Activated T-cell treated with anti-CD3 and anti-CD28 coated beads for 1 hour (primary cell): ENCODE measurements around the gene ATRN.
"Not testable (repeated sequence)": the region's sequence is repeated elsewhere in the genome, so short reads cannot be mapped to it uniquely, and the experiment has no call there.

ENCODE experiments used
- DNase-seq: peaks from one replicate; pipeline ENCODE4 v3.0.0-alpha.2; 2020; ENCODE audit warnings: low read depth

Gene ATRN

GRCh38 chr20:3470208-3470626, 601 bp upstream of the ATRN start:
- DNase-seq, result no peak

GRCh38 chr20:3471397-3472021, 691 bp downstream of the ATRN start:
- DNase-seq, result no peak

DNA sequence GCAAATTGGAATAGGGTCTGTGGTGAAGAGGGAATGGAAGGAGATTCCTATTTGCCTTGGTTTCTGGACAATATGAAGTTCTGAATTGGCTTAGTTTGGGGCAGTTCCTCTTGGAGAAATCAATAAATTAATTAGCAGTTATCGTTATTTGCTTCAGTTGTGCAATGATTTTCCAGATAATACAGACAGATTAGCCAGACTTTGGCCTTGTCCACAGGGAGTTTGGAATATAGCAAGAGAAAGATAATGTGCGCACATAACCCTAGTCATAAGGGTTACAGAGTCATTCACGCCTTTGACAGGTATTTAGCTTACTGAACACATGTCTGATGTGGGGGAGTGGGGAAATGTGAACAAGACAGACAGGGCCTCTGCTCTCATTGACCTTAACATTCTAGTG, 1.3 kb downstream of the ATRN start:
- DNase-seq, result no peak

DNA sequence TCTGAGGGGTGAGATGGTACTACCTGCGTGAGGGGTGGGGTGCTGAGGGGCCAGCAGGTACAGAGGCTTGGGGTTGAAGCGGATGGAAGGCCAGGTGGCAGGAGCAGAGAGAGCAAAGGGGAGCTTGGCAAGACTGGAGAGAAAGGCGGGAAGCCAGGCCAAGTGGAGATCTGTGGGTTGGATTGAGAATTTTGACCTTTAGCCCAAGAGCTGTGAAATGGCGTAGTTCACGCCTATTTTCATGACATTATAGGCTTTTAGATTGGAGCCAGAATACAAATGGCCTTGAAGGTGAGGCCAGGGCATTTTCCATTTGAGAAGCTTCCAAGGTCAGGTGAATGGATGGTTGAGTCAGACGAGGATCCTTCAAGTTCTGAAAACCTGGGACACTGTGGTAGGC, 2.5 kb downstream of the ATRN start:
- no peak for DNase-seq

DNA sequence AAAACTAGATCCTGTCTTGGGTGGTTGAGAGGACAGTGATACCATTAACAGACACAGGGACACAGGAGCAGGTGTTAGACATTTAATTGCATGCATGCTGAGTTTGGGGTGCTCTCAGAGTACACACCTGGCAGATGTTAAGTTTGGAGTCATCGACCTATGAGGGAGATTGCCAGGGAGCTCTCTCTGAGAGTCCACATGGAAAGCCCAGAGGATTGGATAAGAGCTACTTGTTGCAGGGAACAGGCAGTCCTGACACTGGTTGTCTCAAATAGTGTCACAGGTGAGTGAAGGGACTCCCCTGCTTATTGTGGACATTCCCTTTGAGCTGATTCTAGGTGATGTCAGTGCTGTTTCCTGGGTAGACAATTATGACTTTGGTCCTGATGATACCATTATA, 3.1 kb downstream of the ATRN start:
- DNase-seq, result no peak

- DNase-seq, result not testable (repeated sequence)
These were observed 6.4 kb downstream of the ATRN start for GRCh38 chr20:3477003-3477860.

GRCh38 chr20:3477861-3478544, 7.2 kb downstream of the ATRN start:
- no peak for DNase-seq

GRCh38 chr20:3479025-3479424, 8.2 kb downstream of the ATRN start:
- no peak for DNase-seq

- DNase-seq, result no peak
These were observed 9.2 kb downstream of the ATRN start for GRCh38 chr20:3479759-3480615.

- no peak for DNase-seq
These were observed 12.5 kb downstream of the ATRN start for GRCh38 chr20:3483309-3483708.

- DNase-seq, result no peak
These were observed 13.0 kb downstream of the ATRN start for GRCh38 chr20:3483784-3484183.

GRCh38 chr20:3485913-3486312, 15.1 kb downstream of the ATRN start:
- DNase-seq, result no peak

GRCh38 chr20:3486850-3487249, 16.0 kb downstream of the ATRN start:
- DNase-seq, result no peak

DNA sequence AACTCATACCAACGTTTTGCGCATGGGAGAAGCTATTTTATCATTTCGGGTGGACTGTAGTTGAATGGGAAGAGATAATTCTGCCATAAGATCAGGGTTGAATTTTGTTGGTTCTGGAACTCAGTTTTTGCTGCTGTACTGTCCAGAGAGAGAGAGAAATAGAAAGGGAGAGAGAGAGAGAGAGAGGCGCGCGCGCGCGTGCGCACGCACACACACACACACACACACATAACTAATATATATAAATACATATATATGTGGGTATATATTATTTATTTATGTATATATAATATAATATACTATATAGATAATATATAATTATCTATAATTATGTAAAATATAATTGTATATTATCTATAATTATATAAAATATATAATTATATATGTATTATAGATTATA, 21.9 kb downstream of the ATRN start:
- DNase-seq, result no peak

DNA sequence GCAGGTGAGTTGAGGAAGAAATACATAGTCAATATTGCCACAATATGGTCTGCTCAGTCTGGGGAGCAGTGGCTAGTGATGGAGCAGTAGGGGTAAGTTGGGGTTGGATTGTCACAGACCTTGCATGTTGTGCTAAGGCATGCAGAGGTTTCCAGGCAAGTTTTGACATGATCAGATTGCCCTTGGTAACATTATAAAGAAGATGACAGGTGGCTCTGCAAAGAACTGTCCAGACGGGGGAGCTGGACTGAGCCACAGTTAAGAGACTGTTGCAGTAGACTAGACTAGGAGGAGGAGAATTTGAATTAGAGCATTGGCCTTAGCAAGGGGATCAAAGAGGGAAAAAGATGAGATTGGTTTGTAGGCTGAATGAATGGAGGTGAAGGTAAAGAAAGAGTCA, 23.4 kb downstream of the ATRN start:
- no peak for DNase-seq

GRCh38 chr20:3502878-3503277, 32.1 kb downstream of the ATRN start:
- DNase-seq, result no peak

DNA sequence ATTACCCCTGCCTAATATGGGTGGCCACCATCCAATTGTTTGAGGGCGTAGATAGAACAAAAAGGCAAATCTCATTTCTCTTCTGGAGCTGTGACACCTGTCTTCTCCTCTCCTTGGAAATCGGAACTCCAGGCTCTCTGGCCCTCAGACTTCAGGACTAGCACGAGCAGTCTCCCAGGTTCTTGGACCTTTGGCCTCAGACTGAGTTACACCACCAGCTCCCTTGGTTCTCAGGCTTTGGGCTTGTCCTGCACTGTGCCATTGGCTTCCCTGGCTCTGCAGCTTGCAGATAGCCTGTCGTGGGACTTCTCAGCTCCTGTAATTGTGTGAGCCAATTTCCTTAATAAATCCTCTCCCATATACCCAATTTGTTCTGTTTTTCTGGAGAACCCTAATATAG, 34.3 kb downstream of the ATRN start:
- DNase-seq, result no peak

- DNase-seq, result no peak
These were observed 38.2 kb downstream of the ATRN start for GRCh38 chr20:3509064-3509463.

DNA sequence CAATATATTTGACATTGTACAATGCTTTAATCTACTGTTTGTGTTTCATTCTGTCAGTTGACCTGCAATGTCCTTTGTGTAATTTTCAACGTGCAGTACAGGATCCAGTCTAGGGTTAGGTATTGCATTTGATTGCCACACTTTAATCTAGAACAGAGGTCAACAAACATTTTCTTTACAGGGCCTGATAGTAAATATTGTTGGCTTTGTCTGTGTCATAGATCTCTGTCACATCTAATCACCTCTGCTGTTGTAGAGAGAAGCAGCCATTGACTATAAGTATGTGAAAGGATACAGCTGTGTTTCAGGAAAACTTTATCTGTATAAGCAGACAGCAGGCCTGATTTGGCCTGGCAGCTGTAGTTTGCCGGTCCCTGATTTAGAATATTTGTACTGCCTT, 39.3 kb downstream of the ATRN start:
- DNase-seq, result no peak

- not testable (repeated sequence) for DNase-seq
These were observed 41.4 kb downstream of the ATRN start for GRCh38 chr20:3512239-3512638.

DNA sequence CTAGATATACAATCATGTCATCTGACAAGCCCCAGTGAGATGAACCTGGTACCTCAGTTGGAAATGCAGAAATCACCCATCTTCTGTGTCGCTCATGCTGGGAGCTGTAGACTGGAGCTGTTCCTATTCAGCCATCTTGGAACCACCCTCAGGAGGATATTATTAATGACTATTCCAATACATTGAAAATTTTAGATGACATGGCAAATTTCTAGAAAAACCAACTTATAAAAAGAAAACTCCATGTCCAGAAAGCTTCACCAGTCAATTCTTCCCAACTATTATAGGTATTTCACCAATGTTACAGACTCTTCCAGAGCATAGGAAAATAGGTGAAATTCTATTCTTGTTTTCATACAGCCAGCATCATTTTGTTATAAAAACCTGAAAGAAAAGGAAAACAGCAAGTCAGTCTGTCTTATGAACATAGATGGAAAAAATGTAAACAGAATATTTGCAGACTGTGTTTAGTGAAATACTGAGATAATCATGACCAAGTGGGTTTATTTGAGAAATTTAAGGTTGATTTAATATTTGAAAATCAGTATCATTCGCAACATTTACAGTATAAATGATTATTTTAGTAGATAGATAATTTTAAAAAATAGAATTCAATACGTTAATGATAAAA, 43.3 kb downstream of the ATRN start:
- no peak for DNase-seq
